CD4-positive, alpha-beta T cell treated with Interleukin-4 for 1 hour (primary cell): Measurements from ENCODE around the gene YIPF1.
A peak's percentile ranks its signal among the peaks of the same experiment; 100 is the strongest.
"Not testable (repeated sequence)": the region's sequence is repeated elsewhere in the genome, so short reads cannot be mapped to it uniquely, and the experiment has no call there.

Experiments
- DNase-seq, 2 donors: peaks; one replicate each; pipeline ENCODE4 v3.0.0-alpha.2; 2020 to 2022

Gene YIPF1

DNA sequence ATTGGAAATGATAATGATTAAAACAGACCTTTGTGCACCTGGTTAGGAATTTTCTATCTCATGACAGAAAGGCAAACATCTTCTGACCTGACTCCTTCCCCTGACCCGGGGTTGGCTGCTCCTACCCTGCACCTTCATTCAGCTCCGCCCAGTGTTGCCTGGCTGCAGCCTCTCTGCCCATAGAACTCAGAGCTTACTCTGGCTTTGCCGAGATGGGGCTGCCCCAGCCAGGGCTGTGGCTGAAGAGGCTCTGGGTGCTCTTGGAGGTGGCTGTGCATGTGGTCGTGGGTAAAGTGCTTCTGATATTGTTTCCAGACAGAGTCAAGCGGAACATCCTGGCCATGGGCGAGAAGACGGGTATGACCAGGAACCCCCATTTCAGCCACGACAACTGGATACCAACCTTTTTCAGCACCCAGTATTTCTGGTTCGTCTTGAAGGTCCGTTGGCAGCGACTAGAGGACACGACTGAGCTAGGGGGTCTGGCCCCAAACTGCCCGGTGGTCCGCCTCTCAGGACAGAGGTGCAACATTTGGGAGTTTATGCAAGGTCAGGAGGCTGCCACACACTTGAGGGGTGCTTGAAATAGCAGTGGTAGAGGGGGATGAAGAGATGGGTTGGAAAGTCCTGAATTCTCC, 4.5 kb upstream of the YIPF1 start, which contains the start of gene DIO1:
Gene DIO1 (plus strand): TSS at position 189 of the 638 bp plus-strand sequence. CDS start 24 bp downstream, at position 213.
- DNase-seq: no peak

DNA sequence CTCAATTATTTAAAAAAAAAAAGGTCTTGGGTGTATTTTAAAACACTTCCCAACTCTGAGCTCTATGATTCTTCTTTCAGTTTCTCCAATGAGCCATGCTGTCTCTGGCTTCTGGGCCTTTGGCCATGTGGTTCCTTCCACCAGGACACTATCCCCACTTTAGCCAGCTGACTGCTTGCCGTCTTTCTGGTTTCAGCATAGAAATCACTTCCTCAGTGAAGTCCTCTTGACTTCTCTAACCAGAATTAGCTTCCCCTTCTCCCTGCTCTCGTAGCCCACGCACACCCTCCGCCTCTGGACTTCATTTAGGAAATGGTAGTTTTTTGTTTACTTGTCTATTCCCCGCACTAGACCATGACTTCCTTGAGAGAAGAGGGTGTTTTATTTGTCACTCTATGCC, 3.3 kb upstream of the YIPF1 start:
- DNase-seq: peak in 1 of 2 donors; percentile 31

DNA sequence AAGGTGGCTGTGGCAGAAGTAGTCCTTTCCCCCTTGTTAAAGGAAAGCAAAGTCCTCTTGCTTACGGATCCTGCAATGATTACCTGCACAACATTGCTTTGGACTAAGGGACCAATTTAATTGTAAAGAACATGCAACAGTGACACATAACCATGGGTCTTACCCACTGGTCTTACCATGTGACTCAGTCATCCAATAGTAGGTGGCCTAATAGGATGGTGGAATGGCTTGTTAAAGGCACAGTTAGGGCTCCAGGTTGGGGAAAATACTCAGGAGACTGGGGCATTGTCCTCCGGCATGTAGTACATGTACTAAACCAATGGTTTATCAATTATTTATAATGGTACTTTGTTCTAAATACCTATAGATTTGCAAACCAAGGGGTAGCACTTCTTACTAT, 2.1 kb upstream of the YIPF1 start:
- no peak for DNase-seq

DNA sequence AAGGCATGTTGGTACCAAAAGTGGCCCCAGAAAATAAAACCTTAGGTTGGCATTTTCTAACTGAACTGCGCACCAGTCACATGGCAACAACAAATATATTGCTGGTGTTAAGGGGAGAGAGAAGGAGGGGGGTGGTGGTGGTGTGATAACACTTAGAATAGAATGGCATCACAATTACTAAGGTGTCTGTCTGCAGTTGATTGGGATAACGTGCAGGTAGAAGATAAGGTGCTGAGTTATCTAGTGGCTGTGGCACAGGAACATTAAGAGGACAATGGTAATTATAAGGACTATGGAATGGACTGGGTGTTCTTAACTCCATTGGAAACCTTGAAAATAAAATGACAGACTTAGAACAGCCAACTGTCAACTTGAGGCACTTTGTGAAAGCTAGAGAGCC, 1.4 kb upstream of the YIPF1 start:
- no peak for DNase-seq

DNA sequence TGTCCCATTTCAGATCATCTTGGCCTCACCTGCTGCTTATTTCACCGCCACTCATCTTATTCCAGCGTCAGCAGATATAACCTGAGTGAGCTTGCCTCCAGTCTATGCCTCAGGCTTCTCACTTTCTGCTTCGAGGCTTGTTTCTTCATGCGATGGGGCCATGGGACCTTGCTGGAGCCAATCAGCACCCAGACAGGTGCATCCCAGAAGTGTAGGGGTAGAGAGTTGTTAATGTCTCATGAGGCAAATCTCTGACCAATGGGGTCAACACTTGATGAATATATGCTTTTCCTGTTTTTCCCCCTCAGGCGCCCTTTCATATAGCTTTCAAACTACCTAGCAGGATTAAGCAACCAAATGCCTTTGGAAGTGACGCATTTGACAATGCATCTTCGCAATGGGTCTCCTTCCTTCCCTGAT, 935 bp upstream of the YIPF1 start:
- no peak for DNase-seq

DNA sequence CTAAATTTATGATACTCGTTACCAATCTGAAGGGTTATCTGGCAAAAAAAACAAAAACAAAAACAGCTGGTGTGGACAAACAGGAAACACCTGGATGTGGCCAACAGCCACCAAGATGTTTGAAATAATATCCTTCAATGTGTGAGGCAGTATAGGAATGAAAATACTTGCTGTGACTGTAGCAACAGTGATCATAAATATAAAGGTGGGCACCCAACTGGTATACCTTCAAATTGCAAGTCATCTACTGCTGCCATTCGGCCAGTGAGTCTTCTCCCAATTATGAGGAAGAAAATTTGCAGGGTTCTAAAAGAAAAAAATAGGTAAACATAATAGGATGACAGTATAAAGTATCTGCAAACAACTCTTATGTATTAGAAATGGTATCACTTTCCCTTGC, 916 bp downstream of the YIPF1 start:
- DNase-seq: no peak

DNA sequence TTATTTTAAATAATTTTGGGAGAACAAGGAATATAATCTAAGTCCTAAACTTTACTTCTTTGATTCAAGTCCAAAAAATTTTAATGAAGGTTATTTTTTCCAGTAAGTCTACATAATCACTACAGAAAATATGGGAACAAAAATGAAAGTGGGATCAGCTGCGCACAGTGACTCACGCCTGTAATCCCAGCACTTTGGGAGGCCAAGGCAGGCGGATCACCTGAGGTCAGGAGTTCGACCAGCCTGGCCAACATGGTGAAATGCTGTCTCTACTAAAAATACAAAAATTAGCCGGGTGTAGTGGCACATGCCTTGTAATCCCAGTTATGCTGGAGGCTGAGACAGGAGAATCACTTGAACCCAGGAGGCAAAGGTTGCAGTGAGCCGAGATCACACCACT, 6.0 kb downstream of the YIPF1 start:
- not testable (repeated sequence) for DNase-seq

DNA sequence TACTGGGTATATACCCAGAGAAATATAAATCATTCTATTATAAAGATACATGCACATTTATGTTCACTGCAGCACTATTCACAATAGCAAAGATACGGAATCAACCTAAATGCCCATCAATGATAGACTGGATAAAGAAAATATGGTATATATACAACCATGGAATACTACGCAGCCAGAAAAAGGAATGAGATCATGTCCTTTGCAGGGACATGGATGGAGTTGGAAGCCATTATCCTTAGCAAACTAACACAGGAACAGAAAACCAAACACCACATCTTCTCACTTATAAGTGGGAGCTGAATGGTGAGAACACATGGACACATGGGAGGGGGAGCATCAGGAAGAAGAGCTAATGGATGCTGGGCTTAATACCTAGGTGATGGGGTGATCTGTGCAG, 7.7 kb downstream of the YIPF1 start:
- not testable (repeated sequence) for DNase-seq

DNA sequence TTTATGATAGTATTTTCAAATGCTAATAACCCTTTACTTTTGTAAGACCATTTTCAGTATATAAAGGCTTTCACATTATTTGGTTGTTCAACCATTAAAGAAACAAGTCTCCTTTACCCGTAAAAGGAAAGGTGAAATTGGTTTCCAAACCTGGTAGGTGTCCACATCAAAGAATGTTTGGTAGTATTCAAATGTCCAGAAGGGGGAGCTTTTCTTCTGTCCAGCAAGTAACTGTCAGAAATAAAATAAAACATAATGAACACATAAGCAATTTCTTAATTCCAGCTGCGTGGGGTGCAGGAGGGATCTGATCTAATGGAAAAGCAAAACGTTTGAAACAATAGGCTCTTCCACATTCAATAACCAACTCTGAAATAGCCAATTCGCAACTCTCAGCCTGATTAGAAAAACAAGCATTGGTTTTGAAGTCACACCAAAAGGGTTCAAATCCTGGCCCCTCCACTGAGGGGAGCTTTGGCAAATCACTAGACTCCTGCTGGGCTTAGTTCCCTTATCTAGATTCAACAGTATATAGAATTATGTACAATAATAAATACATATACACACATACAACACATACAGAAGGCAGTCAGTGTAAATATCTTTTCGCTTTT, 11.0 kb downstream of the YIPF1 start:
- peak in 1 of 2 donors; percentile 56 for DNase-seq

DNA sequence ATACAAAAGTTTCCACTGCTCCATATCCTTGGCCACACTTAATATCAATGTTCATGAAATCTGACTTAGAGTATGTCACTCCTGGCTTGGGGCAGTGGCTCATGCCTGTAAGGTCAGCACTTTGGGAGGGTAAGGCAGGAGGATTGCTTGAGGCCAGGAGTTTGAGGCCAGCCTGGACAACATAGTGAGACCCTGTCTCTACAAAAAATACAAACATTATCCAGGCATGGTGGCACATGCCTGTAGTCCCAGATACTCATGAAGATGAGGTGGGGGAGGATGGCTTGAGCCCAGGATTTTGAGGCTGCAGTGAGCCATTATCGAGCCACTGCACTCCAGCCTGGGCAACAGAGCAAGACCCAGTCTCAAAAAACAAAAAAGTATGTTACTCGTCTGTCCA, 14.4 kb downstream of the YIPF1 start:
- DNase-seq: not testable (repeated sequence)

DNA sequence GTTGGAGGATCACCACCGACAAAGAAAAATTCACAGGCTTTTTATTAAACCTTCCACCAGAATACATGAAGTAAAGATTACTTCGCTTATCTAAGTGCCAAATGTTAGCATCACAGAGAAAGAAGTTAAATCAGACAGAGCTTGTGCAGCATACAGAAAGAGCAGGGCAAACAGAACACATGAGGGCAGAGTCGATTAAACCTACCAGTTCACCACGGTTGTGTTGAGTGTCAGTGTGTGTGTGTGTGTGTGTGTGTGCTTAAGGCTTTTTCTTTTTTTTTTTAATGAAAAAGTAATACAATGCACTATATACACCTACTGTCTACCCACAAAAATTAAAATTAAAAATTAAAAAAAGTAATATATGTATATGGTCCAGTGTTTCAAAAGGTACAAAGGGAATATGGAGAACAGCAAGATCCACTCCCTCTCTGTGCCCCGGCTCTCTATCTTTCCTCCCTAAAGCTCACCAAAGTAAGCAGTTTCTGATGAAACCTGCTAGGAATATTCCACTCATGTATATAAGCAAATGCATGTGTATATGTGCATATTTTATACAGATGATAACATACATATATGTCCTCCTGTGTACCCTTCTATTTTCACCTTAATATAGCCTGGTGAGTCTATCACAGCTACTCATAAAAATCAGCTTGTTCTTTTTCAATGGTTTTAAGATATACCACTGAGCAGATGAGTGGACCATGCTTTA, 17.7 kb downstream of the YIPF1 start:
- no peak for DNase-seq

DNA sequence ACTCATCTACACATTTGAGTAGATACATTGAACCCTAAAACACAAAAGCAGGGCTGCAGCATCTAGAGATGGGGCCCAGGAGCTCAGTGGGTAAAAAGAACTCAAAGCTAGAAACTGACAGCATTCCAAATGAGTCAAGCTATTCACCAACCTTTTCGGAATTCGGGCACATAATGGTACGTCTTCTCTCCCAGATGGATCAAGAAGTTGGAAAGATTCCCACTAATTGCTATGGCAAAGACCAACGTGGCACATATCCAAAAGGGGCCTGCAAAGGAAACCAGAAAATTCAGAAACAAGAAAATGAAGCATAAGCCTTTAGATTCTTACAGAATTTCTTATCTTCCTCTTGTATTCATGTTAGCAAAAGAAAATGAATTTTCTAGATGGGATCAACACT, 18.4 kb downstream of the YIPF1 start:
- no peak for DNase-seq

DNA sequence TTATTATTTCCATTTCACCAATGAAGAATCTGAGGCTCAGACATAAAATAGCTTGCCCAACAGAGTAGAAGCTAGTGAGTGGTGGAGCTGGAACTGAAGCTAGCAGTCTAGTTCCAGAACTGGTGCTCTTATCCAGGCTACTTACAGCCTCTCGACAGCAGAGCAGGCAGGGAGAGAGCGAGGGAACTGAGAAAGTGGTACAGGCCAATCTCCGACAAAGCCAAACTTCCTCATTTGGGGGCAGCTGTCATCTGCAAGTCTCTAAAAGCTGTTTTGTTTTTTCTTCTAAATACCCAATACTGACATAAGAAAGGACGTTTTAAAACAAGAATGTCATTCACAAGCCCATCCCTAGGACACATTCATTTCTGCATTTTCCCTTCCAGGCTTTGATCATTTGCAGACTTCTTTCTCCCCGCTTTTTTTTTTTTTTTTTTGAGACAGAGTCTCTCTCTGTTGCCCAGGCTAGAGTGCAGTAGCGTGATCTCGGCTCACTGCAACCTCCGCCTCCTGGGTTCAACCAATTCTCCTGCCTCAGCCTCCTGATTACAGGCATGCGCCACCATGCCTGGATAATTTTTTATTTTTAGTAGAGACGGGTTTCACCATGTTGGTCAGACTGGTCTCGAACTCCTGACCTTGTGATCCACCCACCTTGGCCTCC, 20.0 kb downstream of the YIPF1 start:
- DNase-seq: peak in 1 of 2 donors; percentile 31

DNA sequence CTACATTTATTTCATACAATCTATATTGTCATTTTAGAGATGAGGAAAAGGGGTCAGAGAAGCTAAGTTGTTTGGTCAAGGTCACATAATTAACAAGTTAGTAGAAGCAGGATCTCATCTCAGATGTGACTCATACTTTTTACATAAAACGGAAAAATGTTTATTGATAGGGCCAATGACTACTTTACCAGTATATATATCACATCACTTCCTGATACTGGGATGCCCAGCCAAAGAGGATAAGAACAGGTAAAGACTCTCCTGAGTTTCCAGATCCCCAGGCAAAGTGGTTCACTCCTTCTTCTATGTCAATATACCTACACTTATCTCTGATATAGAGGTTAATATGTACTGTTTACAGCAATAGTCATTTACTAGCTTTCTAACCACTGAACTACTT, 21.0 kb downstream of the YIPF1 start:
- no peak for DNase-seq

DNA sequence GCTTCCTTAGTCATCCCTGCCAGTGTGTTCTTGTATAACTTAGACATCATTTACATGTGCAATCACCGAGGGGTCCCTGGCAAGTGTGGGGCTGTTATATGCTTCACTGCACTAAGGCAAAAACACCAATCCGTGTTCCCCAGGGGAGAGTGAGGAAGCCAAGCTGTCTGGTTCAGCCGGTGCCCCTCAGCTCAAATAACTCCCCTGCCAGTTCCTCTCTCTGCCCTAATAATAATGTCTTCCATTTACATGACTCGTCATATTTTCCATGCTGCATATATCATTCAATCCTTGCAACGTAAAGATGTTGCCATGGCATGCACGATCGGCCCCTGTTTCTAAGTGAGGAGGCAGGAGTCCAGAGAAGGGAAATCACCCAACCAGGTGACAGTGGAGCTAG, 27.1 kb downstream of the YIPF1 start:
- DNase-seq: no peak

DNA sequence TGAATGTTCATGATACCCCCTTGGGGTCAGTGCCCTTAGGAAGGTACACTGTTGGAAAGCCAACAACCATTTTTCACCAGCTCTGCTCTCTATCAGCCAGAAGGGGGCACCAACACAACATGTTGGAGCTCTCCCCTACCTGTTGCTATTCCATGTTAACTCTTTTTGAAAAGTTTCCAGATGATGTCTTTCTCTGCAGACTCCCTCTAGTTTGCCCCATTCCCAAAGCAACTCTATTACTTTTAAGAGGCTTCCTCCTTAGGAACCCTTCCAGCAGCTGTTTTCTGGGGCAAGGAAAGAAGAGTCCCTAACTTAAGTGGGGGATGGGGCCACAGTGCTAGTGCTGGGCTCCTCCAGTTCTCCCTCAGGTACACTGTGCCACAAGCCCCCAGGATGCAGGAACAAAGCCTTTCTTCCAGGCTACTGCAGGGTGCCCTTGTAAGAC, 28.6 kb downstream of the YIPF1 start:
- peak; percentile 48 to 64 for DNase-seq

DNA sequence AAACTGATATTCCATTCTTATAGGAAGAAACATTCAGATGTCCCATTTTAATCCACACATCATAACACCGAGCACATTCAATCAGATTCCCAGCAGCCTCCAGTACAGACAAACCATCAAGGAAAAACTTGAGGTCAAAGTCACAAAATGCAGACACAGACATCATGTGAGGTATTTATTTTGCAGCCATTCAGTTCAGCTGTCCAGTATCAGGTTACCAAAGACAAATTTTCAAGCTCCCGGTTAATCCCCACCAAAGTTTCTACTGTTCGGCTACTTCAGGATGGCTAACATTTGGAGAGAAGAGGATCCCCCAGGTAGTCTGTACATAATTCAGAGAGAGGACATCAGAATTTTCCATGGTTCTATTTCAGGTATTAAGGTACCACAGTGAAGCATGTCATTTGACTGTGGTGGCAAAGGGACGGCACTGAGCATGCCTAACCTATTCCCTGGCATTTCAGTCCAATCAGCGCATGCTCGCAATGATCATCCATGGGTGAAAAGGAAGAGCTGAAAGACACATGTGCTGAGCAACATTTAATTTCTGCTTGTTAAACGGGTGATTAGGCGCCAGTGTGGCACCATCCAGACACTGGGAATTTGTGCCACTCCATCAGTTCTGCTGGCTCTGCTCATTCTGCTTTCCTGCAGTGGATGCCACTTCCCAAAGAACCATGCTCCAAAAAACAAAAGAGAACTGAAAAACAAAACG, 37.9 kb downstream of the YIPF1 start:
- DNase-seq: no peak

DNA sequence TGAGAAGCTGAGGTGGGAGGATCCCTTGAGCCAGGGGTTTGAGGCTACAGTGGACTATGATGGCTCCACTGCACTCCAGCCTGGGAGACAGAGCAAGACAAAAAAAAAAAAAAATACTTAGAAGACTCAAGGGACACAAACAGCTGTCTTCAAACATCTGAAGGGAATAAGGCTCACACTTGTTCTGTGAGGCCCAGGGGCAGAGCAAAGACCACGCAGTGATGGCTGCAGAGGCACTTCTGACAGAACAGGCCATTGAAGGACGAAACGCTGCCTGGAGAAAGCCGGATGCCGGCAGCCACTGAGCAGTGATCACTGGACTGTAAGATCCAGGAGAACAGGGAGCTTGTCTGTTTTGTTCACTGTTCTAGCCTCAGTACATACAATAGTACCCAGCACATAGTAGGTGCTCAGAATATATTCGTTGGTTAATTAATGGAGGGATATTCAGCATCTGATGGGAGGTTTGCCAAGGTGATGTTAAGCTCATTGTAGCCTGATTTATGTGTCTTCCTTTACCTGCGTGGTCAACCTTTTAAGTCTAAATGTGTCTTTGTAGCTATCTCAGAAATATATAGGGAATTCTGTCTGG, 39.4 kb downstream of the YIPF1 start:
- DNase-seq: no peak

DNA sequence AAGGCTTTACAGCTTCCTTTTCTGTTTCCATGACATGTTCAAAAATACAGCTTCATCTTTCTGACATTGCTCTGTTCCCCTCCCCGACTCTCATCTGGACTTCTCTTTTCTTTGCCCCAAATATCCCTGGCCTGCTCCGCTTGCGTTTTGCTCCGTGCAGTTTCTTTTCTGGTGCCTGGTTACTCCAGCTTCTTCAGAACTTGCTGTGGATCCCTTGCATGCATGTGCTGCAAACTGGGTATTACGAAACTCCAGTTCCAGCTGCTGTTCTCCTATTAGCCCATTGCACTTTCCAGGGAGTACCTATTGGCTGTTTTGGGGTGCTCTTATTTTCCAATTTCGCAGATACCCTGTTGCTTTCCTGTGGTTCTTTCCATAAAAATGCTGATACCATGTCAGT, 41.6 kb downstream of the YIPF1 start:
- no peak for DNase-seq

DNA sequence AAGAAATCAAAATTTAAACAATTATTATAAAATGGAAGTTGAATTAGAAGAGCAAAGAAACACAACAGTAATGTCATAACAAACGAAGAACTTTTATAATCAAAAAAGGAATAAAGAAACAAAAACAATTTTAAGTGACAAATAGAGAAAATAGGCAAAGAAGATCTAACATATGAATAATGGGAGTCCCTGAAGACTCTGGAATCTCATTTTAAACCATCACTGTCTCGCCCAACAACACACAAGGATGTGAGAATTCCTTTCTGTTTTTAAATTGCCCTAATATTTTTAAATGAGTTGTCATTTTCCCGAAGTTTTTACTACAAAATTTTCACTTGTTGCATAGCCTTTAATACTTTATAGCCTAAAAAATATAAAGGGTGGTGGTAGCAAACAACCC, 47.2 kb downstream of the YIPF1 start:
- DNase-seq: no peak

DNA sequence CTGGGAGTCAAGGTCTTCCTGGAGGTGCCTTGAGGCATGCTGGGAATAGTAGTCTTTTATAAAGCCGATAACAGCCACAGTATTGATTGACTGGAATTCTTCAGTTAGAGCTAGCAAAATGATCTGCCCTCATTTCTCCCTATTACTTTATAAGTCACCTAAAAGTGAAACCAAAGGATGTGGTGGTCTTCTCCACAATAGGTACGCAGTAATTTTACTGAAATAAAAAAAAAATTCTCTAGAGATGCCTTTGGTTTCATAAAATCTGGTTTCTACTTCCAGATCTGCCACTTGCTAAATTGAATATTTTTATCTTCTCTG, 51.0 kb downstream of the YIPF1 start:
- DNase-seq: no peak

DNA sequence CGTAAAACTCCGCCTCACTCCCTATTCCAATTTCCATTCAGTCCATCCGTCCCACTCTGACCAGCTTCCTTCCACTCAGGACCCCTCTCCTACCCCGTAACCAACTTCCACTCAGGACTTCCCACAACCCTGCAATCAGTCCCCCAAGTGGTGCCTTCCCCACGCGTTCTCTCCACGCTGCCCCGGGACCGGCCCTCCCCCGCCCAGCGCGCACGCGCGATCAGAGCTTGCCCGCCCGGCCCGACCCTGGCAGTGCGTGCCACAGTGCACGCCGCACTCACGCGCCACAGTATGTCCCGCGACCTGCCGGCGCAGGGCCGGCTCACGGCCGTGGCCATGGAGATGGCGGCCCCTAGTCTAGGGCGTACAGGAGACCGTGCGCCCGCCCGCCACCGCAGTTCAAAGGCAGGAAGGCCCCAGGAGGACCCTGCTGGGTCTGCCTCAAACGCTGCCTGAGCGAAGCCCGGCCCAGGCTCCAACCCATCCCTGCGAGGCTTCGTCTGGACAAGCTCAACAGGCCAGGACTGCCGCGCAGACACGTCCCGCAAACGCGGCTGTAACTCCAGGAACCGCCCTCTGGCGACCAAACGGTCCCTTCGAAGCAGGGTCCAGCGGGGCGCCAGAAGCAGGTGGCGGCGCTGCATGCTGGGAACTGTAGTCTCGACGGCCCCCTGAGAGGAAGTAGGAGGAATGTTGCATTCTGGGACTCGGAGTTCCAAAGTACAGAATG, 51.5 kb downstream of the YIPF1 start, which contains the start of gene NDC1:
Gene NDC1 (minus strand): TSS at position 373 of the 730 bp plus-strand sequence. CDS start 35 bp downstream, at position 338.
- DNase-seq: peak; percentile 92 to 95
